ENCODE results near the gene CD68.

CD68 gene

DNA sequence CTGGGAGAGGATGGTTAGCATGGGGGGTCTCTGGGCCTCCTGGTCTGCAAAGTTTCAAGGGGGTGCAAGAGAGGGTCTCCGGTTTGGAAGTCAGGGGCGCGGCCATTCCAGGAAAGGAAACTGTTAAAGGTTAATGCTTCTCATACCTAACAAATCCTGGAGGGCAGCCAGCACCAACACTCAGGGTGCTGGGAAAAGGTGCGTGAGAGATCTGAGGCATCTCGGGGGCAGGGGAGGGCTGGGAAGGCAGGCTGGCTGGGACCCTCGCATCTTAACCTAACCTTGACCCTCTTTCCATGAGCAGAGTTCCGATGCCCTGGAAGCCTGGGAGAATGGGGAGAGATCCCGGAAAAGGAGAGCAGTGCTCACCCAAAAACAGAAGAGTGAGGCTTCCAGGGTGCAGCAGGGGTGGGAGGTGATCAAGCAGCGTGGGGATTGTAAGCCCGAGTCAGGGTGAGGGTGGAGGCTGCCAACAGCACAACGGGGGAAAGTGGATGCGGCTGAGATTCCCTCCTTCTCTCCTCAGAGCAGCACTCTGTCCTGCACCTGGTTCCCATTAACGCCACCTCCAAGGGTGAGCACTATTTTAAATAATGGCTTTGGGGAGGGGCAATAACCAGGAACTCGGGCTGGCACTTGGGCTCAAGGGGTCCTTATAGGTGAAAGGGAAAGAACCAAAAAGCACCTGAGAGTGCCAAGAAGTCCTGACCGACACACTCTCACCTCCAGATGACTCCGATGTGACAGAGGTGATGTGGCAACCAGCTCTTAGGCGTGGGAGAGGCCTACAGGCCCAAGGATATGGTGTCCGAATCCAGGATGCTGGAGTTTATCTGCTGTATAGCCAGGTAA lies 19.9 kb upstream of the CD68 start:
- DNase-seq (ENCODE audit: low spot score) = no peak

- peak; percentile 75 for DNase-seq (ENCODE audit: low spot score)
These were observed 19.0 kb upstream of the CD68 start for GRCh38 chr17:7560172-7561027.

DNA sequence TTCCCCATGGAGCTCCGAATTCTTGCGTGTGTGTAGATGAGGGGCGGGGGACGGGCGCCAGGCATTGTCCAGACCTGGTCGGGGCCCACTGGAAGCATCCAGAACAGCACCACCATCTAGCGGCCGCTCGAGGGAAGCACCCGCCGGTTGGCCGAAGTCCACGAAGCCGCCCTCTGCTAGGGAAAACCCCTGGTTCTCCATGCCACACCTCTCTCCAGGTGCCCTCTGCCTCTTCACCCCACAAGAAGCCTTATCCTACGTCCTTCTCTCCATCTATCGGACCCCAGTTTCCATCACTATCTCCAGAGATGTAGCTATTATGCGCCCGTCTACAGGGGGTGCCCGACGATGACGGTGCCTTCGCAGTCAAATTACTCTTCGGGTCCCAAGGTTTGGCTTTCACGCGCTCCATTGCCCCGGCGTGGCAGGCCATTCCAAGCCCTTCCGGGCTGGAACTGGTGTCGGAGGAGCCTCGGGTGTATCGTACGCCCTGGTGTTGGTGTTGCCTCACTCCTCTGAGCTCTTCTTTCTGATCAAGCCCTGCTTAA lies 18.3 kb upstream of the CD68 start:
- peak; percentile 82 for DNase-seq (ENCODE audit: low spot score)

DNA sequence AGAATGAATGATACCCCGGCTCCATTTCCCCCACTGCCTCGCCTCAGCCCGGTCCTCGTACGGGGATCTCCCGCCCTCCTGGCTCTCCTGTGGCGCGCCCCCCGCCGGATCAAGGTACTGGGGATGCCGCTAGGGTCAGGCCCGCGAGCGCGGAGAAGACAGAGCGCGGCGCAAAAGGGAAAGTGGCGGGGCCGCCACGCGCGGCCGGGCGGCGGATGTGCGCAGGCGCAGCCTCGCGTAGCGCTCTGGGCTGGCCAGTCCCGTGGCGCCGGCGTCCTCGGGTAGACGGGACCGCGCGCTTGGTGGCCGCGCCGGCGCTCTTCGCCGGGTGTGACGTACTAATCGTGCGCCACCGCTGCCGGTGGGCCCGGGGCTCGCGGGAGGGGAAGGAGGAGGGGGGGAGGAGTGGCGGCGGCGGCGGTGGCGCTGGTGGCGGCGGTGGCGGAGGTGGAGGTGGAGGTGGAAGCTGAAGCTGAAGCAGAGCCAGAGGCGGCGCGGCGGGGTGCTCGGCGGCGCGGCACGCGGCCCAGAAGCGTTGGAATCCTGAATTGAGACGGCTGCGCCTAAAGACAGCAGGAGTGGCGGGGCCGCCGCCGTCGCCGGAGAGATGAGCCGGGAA lies 17.7 kb upstream of the CD68 start, which contains the start of gene SENP3:
SENP3 (plus strand) TSS at position 331 of the 619 bp plus-strand sequence. CDS start 1,158 bp downstream, outside the sequence.
- peak; percentile 90 for DNase-seq (ENCODE audit: low spot score)

DNA sequence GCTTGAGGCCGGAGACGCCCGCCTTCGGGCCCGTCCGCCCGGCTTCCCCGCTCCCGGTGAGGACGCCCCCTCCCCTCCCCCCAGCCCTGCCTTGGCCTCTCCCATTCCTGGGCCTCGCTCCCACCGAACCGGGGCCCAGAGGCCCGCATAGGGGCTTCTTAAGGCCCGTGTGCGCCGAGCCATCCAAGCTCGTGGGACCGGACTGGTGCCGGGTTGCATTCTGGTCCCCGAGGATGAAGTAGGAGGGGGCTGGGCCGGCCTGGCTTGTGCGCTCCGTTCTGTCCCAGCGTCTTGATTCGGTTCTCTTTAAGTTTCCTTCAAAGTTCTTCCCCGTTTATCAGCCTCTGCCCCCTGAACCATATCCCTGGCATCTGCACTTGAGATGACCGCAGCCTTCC lies 17.2 kb upstream of the CD68 start:
- no peak for DNase-seq (ENCODE audit: low spot score)

DNA sequence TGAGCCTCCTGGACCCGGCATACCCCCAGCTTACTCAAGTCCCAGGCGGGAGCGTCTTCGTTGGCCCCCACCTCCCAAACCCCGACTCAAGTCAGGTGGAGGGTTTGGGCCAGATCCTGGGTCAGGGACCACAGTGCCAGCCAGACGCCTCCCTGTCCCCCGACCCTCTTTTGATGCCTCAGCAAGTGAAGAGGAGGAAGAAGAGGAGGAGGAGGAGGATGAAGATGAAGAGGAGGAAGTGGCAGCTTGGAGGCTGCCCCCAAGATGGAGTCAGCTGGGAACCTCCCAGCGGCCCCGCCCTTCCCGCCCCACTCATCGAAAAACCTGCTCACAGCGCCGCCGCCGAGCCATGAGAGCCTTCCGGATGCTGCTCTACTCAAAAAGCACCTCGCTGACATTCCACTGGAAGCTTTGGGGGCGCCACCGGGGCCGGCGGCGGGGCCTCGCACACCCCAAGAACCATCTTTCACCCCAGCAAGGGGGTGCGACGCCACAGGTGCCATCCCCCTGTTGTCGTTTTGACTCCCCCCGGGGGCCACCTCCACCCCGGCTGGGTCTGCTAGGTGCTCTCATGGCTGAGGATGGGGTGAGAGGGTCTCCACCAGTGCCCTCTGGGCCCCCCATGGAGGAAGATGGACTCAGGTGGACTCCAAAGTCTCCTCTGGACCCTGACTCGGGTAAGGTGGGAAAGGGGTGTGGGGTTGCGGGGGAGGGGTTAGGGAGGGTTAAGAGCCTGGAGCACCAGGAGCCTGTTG lies 16.1 kb upstream of the CD68 start:
- DNase-seq (ENCODE audit: low spot score) = no peak

- no peak for DNase-seq (ENCODE audit: low spot score)
These were observed 9.9 kb upstream of the CD68 start for GRCh38 chr17:7569571-7569970.

DNA sequence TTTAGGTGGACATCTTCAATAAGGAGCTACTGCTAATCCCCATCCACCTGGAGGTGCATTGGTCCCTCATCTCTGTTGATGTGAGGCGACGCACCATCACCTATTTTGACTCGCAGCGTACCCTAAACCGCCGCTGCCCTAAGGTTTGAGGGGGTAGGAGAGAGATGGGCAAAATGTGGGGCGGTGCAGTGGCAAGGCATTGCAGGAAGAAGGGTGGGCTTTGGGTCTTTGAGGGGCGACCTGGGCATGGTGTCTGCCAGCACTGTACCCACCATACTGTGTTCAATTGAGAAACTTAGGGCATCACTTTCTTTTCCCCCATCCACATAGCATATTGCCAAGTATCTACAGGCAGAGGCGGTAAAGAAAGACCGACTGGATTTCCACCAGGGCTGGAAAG lies 9.1 kb upstream of the CD68 start:
- DNase-seq (ENCODE audit: low spot score) = no peak

GRCh38 chr17:7572338-7572587 lies 7.2 kb upstream of the CD68 start:
- no peak for DNase-seq (ENCODE audit: low spot score)

DNA sequence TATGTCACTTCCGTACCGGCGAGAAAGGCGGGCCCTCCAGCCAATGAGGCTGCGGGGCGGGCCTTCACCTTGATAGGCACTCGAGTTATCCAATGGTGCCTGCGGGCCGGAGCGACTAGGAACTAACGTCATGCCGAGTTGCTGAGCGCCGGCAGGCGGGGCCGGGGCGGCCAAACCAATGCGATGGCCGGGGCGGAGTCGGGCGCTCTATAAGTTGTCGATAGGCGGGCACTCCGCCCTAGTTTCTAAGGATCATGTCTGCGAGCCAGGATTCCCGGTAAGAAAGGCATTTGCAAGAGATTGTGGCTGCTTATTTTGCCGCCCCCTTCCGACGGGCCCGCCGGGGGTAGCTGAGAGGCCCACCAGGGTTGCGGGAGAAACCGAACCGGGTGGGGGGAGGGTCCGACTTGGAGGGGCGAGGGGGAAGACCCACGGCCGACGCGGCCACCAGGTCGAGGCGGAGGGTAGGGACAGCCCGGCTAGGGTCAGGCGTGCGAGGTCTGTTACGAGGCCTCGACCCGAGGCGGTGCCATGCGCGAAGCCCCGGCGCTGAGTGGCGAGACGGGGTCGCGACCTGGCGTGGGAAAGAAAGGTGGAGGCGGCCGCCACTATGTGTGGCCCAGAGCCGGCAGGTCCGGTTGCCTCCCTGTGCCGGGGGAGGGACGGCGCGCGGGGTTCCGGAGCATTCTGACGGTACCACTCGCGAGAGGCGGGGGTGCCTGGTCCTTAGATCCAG lies 6.7 kb upstream of the CD68 start:
- peak; percentile 99 for DNase-seq (ENCODE audit: low spot score)

- DNase-seq (ENCODE audit: low spot score) = peak; percentile 70
These were observed 5.9 kb upstream of the CD68 start for GRCh38 chr17:7573324-7574080.

DNA sequence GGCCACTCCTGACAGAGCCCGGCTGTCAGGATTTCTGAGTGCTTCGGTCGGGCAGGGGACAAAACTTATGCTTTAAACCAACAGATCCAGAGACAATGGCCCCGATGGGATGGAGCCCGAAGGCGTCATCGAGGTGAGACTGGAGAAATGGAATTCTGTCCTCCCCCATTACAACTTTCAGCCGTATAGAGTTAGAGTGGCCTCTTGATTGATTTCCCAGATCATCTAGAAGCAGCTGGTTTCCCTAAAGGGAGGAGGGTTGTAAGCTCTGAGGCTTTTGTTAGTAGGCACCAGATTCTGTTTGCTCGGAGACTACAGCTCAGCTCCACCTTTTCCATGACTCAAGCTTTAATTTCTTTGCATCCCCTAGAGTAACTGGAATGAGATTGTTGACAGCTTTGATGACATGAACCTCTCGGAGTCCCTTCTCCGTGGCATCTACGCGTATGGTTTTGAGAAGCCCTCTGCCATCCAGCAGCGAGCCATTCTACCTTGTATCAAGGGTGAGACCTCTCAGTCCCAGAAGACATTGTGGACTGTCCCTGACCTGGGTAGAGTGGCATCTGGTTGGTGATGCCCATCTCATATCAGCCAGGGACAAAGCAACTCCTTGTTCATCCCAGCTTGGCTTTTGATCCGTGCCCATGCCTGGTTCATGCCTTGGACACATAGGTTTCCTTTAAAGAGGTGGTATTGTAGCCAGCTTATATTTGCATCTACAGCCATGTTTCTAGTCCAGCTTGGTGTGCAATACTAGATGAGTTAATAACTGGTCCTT lies 5.1 kb upstream of the CD68 start:
- no peak for DNase-seq (ENCODE audit: low spot score)

DNA sequence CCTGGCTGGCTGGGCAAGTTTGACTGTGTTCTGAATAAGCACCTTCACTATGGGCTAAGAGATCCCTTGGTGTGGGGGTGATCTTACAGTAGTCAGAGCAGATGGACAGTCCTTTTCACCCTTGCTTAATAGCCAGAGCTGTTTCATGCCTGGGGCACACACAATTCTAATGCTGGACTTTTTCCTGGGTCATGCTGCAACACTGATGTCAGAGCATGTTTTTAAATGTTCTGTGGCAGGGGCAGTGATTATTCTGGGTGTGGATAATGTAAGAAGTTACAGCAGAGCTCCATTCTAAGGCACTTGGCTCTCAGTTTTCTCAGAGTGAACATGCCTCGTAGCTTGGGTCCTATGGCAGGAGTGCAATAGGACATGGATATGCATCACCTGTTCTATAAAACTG lies 4.0 kb upstream of the CD68 start:
- no peak for DNase-seq (ENCODE audit: low spot score)

GRCh38 chr17:7575959-7576358 lies 3.5 kb upstream of the CD68 start:
- no peak for DNase-seq (ENCODE audit: low spot score)

- DNase-seq (ENCODE audit: low spot score) = no peak
These were observed 3.0 kb upstream of the CD68 start for GRCh38 chr17:7576432-7576937.

- no peak for DNase-seq (ENCODE audit: low spot score)
These were observed 1.9 kb upstream of the CD68 start for GRCh38 chr17:7577327-7578199.

GRCh38 chr17:7579834-7580603 lies 581 bp downstream of the CD68 start:
- no peak for DNase-seq (ENCODE audit: low spot score)
